ENCODE data around the gene CLDN2.

The CLDN2 gene

GRCh38 chrX:106927023-106927422 is 6.8 kb downstream of the CLDN2 start:
- DNase-seq: no peak

DNA sequence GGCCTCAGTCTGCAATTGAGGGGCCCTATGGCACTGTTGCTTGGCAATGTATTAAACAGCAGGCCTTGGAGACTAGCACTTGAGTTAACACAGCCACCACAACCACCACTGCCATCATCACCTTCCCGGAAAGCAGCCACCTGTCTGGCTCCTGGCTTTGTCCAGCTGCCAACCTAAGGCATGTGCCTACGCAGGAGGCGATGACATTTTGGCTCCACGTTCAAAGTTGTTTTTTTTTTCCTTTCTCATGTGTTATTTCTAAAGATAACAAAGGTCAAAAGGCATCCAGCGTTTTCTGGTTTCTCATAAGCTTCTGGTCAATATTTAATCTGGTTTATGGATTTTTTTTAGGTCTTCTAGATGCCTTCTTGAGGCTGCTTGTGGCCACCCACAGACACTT is 7.5 kb downstream of the CLDN2 start:
- no peak for DNase-seq

DNA sequence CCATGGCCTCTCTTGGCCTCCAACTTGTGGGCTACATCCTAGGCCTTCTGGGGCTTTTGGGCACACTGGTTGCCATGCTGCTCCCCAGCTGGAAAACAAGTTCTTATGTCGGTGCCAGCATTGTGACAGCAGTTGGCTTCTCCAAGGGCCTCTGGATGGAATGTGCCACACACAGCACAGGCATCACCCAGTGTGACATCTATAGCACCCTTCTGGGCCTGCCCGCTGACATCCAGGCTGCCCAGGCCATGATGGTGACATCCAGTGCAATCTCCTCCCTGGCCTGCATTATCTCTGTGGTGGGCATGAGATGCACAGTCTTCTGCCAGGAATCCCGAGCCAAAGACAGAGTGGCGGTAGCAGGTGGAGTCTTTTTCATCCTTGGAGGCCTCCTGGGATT is 8.0 kb downstream of the CLDN2 start:
- DNase-seq: no peak

GRCh38 chrX:106931831-106932491 is 11.8 kb downstream of the CLDN2 start:
- no peak for DNase-seq

DNA sequence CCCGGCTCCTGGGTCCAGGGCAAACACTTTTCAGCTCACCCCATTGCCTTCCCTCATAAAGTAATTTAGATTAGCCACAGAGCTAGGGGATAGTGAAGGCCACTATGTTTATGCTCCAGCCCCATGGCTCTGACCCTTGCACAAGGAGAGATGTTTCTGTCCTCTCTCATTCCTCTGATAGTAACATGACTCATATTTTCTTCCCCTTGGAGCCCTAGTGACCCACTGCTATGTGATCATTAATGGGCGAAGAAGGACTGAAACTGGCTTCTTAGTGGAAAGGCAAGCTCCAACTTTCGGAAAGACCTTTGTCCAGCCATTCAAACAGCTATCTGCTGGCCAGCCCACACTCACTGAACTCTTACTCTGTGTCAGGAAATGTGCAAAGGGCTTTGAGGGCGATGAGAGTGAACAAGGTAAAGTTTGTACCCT is 12.3 kb downstream of the CLDN2 start:
- DNase-seq: no peak

DNA sequence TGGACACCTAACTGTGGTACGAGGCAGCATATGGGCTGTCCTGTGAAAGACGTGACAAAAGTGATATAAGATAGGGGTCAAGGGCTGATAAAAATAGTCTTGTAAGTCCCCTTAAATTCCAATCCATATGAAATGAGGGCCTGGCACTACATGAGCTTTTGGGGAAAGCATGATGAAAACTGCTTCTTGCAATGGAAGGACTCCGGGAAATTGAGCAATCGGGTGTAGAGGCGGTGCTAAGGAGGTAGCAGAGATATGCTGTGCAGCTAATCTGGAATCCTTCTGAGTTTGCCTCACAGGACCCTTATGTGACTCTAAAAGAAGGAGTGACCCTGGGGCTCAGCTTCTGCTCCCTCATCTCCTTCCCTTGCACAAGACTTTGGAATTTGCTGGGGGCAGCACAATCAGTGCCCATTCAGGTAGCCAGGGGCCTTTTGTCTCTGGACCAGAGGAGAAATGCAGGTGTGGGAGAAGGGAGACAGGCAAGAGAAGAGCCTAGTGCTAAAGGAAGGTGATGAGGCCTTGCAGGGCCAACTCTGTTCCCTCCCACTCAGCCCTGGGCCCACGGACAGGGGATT is 12.8 kb downstream of the CLDN2 start:
- no peak for DNase-seq

GRCh38 chrX:106933538-106933961 is 13.3 kb downstream of the CLDN2 start:
- no peak for DNase-seq

DNA sequence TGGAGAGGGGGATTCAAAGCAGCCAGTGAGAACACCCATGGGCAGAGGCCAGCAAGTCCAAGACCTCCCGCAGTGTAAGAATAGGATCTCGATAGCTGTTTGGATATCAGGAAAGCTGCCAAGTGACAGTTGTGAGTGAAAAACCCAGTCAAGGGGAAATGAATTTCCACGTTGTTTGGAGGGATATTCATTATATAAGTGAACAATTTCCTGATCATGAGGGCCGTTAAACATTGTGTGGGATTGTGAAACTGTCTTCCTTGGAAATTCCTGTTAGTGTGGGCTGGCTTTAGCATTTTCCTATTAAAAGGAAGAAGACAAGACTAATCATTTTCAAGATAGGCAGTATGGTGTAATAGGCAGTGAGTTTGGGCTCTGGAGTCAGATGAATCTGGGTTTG is 15.0 kb downstream of the CLDN2 start:
- no peak for DNase-seq

- DNase-seq: no peak
Observed at GRCh38 chrX:106936246-106936645, 16.0 kb downstream of the CLDN2 start.

- no peak for DNase-seq
Observed at GRCh38 chrX:106939566-106939965, 19.4 kb downstream of the CLDN2 start.

DNA sequence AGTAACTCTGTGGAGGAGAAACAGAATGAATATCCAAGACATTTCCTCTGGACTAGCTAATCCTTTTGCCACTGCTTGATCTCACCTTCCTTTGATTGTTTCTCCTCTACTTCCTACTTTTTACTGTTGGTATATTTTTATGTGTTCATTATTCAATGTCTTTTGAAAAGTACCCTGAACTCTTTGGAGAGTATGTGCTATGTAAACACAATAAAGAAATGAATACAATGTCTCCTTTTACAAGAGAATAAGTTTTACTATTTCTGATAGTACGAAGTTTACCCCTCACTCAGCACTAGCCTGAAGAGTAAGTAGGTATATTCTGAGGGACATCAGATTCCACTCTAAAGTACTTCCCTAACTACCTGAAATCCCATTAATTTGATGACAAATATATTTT is 19.9 kb downstream of the CLDN2 start:
- no peak for DNase-seq

DNA sequence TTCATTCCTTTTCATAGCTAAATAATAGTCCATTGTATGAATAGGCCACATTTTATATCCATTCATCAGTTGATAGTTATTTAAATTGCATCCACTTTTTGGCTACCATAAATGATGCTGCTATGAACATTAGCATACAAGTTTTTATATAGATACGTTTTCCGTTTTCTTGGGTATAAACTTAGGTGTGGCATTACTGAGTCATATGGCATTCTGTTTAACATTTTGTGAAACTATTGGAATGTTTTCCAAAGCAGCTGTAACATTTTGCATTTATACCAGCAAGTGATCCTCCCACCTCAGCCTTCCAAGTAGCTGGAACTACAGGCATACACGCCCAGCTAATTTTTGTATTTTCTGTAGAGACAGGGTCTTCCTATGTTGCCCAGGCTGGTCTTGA is 26.3 kb downstream of the CLDN2 start:
- DNase-seq: no peak

DNA sequence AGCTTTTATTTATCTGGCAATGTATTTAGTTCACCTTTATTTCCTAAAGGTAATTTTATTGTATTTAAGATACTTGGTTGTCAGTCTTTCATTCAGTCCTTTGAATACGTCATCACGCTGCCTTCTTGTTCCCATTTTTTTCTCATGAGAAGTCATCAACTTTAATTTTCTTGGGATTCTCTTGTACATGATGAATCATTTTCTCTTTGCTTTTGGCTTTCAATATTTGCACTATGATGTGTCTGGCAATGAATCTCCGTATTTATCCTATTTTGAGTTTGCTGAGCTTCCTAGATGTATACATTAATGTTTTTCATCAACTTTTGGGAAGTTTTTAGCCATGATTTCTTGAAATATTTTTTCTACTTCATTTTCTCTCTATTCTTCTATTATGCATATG is 28.4 kb downstream of the CLDN2 start:
- no peak for DNase-seq

DNA sequence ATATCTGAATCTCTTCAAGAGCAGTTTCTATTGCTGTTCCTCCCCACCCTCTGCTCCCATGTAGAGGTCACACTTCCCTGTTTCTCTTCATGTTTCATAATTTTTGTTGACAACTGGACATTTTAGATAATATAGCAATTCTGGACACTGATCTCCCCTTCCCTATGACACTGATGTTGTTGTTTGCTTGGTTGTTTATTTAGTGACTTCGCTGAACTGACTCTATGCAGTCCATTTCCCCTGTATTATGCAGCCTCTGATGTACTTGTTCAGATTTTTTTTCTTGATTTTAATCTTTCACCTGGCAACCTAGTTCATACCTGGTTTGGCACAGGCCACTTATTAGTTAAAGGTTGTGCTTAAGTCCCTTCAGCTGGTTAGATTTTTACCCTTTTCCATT is 29.2 kb downstream of the CLDN2 start:
- DNase-seq: no peak

GRCh38 chrX:106950381-106950780 is 30.2 kb downstream of the CLDN2 start:
- DNase-seq: no peak

GRCh38 chrX:106951230-106951629 is 31.0 kb downstream of the CLDN2 start:
- DNase-seq: no peak

DNA sequence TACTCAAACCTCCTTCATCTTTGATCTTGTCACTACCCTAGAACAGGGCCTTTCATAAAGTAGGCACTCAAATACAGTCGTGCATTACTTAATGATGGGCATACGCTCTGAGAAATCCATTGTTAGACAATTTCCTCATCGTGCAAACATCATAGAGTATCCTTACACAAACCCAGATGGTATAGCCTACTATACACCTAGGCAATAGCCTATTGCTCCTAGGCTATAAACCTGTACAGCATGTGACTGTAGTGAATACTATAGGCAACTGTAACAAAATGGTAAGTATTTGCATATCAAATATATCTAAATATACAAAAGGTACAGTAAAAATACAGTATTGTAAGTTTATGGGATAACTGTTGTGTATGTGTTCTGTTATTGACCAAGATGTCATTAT is 31.9 kb downstream of the CLDN2 start:
- no peak for DNase-seq

GRCh38 chrX:106952538-106952937 is 32.3 kb downstream of the CLDN2 start:
- DNase-seq: no peak

DNA sequence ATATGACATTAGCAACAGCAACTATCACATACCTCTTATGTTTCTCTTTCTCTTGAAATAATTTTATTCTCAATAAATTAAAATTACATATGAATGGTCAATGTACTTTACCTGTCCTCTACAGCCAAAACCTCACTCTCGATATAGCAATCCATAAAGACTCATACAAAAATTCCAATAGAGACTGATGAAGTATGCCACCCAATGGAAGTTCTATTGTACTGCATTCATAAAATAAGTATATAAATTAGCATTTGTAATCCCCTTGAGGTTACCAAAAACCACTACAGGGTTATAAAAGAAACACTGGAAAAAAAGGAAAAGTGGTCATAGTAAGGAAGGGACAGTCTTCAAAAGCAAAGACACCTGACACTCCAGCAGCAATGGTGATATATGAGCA is 32.8 kb downstream of the CLDN2 start:
- DNase-seq: no peak

GRCh38 chrX:106954041-106954440 is 33.8 kb downstream of the CLDN2 start:
- DNase-seq: no peak

GRCh38 chrX:106955004-106955772 is 35.0 kb downstream of the CLDN2 start:
- DNase-seq: no peak

- no peak for DNase-seq
Observed at GRCh38 chrX:106957856-106958255, 37.7 kb downstream of the CLDN2 start.

- no peak for DNase-seq
Observed at GRCh38 chrX:106959901-106960300, 39.7 kb downstream of the CLDN2 start.

DNA sequence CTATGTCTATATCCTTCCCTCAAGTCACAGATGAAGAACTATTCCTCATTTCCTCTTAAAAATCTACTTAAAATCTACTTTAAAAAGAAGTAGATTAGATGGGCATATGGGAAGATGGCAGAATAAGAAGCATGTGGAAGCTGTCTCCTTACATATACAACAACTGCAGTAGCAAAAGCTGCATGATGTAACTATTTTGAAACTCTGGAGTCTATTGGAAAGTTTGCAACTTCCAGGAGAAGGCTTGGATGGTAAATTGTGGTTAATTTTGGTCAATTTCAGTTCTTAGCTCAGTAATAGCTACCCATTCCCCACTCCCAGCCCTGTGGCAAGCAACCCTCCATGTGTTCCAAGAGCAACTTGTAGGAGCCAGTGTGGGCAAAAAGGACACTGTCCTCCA is 42.9 kb downstream of the CLDN2 start:
- no peak for DNase-seq

Data from stimulated activated CD4-positive, alpha-beta T cell treated with anti-CD3 and anti-CD28 coated beads, Interleukin-4, amount 100 ng/mL, for 24 hours (primary cell).